HepG2 (cell line): Measurements from ENCODE around the gene ABL2.

Source experiments
- ATRX ChIP-seq: sonication (generic); formaldehyde crosslinking; IDR thresholded peaks from 2 replicates; pipeline ENCODE4 v1.4.0; 2020; ENCODE audit warnings: missing genetic modification reagents, borderline replicate concordance
- CTCF ChIP-seq: sonication (generic); formaldehyde crosslinking; IDR thresholded peaks from 2 replicates; pipeline ENCODE4 v1.5.0; 2020; ENCODE audit warnings: mild to moderate bottlenecking, missing genetic modification reagents, moderate library complexity
- E2F1 ChIP-seq: sonication (generic); formaldehyde crosslinking; IDR thresholded peaks from 2 replicates; pipeline ENCODE4 v1.5.0; 2020; ENCODE audit warnings: missing genetic modification reagents
- MAZ ChIP-seq, 2 experiments: sonication (generic) in 1 of 2; formaldehyde crosslinking in 1 of 2; IDR thresholded peaks; 2 replicates each; pipeline versions ENCODE4 v1.5.0 to v1.6.1; 2012 to 2020; ENCODE audit warnings: low read depth in 2 of 2, mild to moderate bottlenecking in 2 of 2, borderline replicate concordance in 1 of 2, improper control_type of control experiment in 1 of 2, low read length in 1 of 2, missing genetic modification reagents in 1 of 2, moderate library complexity in 1 of 2
- TRIM24 ChIP-seq: sonication (generic); formaldehyde crosslinking; IDR thresholded peaks from 2 replicates; pipeline ENCODE4 v1.8.0; 2022; ENCODE audit warnings: mild to moderate bottlenecking, missing genetic modification reagents
- ZNF512B ChIP-seq: sonication (generic); formaldehyde crosslinking; IDR thresholded peaks from 2 replicates; pipeline ENCODE4 v1.5.1; 2020; ENCODE audit warnings: missing genetic modification reagents, mild to moderate bottlenecking, borderline replicate concordance
- ZNF646 ChIP-seq: sonication (generic); formaldehyde crosslinking; IDR thresholded peaks from 2 replicates; pipeline ENCODE4 v1.9.0; 2021; ENCODE audit warnings: mild to moderate bottlenecking, missing genetic modification reagents

- TF ChIP-seq CTCF (CRISPR knock-in tag): no peak
- no peak for TF ChIP-seq ZNF646 (CRISPR knock-in tag)
- no peak for TF ChIP-seq TRIM24 (CRISPR knock-in tag)
- no peak for TF ChIP-seq MAZ (IDR thresholded peaks at IDR 0.05; ENCODE audit: borderline replicate concordance, low read depth, low read length)
- TF ChIP-seq MAZ (CRISPR knock-in tag; IDR thresholded peaks at IDR 0.05; ENCODE audit: low read depth): no peak
- no peak for TF ChIP-seq E2F1
- TF ChIP-seq ATRX (CRISPR knock-in tag): no peak
- TF ChIP-seq ZNF512B (CRISPR knock-in tag): no peak
Measured at GRCh38 chr1:179055937-179056336, 173.5 kb downstream of the ABL2 start.
